GM20431 (cell line): Measurements from ENCODE around the gene CALCOCO1.

Experiments
- in situ Hi-C: fragments of 300-500 bp; cut with MseI, MboI; formaldehyde crosslinking; loops from one replicate; pipeline ENCODE4 v1.15.0; 2020; ENCODE audit warnings: low sequenced_read_pairs; ENCODE audit not compliant: unreplicated experiment

CALCOCO1 gene

GRCh38 chr12:53752621-53753020 lies 25.4 kb upstream of the CALCOCO1 start:
- in situ Hi-C loops = no loop called here

GRCh38 chr12:53752192-53752601 lies 24.9 kb upstream of the CALCOCO1 start:
- in situ Hi-C loops = no loop called here

DNA sequence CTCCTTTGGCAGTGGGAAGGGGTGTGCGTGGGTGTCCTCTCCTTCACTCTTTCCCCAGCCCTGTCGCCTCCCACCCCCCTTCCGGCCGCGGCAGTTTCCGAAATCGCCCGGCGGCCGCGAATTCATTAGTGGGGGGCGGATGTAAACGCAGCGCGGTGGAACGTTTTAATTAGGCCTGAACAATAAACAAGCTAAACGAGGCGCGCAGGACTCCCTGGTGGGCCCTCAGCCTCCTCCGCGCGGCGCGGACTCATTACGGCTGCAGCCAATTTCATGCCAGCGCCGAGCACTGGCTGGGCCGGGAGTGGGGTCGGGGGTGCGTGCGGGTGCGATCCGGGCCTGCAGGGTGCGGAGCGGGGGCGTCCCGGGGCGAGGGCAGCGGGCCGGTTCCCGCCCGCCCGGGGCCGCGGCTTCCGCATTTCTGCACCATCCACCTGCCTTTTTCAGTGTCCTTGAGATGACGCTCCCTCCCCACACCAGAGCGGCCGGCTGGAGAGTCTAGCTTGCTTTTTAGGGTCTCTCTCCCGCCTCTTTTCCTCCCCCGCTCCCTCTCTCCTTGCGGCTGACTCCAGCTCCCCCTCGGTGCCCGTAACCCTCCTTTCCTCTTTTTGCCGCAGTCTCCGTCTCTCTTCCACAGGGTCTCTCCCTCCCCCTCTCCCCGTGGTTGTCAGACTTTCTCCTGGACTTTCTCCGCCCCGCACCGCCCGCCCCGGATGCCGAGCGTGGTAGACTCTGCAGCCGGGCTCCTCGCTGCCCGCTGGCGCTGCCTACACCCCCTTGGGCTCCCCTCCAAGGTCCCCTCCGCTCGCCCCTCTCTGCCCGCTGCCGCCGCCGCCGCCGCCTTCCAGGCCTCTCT lies 24.3 kb upstream of the CALCOCO1 start, which contains the start of gene CISTR:
Gene CISTR, minus strand, starts transcription at position 644 of the 856 bp plus-strand sequence.
- in situ Hi-C loops = no loop called here

DNA sequence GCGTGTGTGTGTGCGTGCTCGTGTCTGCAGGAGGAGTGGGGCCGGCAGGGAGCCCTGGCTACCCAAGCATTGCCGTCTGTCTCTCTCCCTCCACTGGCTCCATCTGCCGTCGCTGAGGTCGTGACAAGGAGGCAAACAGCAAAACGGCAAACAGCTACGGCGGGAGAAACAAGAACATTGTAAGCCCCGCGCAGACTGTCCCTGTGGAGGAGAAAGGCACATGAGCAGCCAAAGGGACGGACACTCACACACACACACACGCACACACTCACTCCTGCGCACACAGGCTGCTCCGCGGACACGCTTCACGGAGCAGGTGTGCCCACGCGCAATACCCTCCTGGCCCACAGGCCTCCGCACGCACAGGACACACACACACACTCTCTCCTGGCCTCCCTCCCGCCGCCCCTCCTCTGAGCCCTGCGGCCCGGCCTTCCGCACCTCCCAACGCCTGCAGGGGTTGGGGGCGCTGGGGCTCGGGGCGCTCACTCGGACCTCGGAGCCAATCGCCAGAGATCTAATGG lies 23.6 kb upstream of the CALCOCO1 start:
- in situ Hi-C loops = no loop called here

- in situ Hi-C loops = no loop called here
Observed at GRCh38 chr12:53749986-53750811, 22.9 kb upstream of the CALCOCO1 start.

DNA sequence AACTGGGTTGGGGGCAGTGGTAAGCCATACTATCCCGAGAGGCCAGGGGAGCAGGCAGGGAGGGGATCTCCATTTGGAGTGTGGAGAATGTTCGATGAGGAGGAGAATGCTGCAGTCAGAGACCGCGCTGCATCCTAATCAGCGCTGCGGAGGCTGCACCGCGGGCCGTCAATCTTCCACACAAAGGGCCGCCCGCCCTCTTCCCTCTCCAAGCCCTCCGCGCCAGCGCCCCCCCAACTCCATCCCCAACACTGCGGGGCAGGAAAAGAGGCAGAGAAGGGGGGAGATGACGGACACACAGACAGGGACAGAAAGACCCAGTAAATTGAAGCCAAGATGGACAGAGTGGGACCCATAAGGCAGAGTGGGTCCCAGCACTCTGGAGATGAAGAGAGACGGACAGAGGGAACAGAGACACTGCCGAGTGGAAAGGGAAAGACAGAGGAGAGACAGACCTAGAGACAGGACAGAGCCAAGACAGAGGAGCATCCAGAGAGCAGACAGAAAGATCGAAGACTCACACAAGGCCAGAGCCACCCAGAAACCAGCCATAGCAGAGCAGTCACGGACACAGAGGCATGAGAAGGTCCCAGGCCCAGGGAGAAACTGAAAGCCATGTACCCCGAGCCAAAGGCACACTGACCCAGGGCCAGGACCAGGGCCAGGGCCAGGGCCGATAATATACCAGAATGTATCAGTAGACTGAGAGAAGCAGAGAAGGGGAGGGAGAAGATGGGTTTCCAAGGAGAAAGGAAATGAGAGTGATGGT lies 21.0 kb upstream of the CALCOCO1 start:
- in situ Hi-C loops = no loop called here

DNA sequence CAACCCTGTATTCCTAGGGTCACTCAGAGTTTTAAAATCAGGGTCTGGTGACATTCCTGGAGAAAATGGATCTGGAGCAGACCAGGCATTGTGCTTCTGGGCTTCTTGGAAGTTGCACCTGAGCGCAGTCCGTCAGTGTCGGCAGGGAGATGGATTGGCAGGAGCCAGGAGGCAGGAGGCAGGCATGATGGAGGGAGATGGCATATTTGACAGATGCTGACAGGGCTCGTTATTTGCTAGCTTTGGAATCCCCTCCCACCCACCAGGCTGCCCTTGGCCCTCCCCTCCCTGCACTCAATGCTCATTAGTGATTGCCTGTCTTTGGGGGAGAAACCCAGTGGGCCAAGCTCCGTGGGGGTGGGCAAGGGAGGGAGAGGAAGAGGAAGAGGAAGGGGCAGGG lies 19.8 kb upstream of the CALCOCO1 start:
- in situ Hi-C loops = no loop called here

- in situ Hi-C loops = no loop called here
Observed at GRCh38 chr12:53746592-53747092, 19.4 kb upstream of the CALCOCO1 start.

DNA sequence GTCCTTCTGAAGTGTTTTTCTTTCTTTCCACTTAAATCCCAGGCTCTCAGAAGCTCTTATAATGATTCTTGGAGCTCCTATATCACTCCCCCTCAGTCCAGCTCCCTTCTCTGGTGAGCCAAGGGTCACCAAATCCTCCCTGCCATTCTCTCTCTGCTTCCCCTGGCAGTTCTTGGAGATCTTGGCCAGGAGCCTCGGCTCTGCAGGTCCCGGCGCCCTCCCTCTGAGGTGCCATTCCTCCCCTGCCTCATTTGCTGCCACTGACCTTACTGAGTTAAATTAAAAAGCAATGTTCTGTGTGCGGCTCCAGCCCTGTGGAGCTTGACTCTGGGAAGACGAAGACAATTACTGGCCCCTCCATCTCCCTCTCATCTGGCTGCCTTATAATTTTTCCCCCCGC lies 17.5 kb upstream of the CALCOCO1 start:
- in situ Hi-C loops = loop anchor here (5.0 kb wide), 1 partner anchor 42 kb away; no protein-coding TSS in a partner anchor

DNA sequence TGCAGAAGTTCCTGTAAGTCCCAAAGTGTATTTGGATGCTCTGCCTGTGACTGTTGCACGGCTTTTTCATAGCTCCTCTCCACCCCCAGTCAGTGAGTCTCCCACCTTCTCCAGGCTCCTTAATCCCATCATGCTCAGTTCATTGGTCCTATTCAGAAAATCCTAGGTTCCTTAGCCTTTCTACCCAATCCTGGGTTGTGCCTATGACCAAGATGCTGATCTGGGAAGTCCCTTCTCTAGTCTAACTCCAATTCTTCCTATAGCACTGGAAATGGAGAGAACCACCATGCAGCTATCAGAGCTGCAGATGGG lies 16.8 kb upstream of the CALCOCO1 start:
- in situ Hi-C loops = loop anchor here (5.0 kb wide), 1 partner anchor 42 kb away; no protein-coding TSS in a partner anchor

- in situ Hi-C loops = loop anchor here (5.0 kb wide), 1 partner anchor 41 kb away; no protein-coding TSS in a partner anchor
Observed at GRCh38 chr12:53743266-53744129, 16.2 kb upstream of the CALCOCO1 start.

DNA sequence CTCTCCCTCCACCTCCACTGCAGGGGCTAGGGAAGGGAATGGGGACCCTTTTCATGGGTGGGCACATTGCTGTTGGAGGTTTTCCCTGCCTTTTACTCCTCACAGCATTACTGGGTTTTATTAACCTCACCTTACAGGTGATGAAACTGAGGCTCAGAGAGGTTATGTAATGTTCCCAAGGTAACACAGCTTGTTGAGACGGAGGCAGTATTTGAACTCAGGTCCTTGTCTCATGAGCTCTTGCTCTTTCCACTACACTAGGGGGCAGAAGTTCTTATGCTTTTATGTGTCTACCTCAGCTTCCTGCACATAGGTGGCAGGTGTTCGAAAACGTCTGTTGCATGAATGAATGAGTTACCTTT lies 12.9 kb upstream of the CALCOCO1 start:
- in situ Hi-C loops = loop anchor here (5.0 kb wide), 1 partner anchor 38 kb away; no protein-coding TSS in a partner anchor

DNA sequence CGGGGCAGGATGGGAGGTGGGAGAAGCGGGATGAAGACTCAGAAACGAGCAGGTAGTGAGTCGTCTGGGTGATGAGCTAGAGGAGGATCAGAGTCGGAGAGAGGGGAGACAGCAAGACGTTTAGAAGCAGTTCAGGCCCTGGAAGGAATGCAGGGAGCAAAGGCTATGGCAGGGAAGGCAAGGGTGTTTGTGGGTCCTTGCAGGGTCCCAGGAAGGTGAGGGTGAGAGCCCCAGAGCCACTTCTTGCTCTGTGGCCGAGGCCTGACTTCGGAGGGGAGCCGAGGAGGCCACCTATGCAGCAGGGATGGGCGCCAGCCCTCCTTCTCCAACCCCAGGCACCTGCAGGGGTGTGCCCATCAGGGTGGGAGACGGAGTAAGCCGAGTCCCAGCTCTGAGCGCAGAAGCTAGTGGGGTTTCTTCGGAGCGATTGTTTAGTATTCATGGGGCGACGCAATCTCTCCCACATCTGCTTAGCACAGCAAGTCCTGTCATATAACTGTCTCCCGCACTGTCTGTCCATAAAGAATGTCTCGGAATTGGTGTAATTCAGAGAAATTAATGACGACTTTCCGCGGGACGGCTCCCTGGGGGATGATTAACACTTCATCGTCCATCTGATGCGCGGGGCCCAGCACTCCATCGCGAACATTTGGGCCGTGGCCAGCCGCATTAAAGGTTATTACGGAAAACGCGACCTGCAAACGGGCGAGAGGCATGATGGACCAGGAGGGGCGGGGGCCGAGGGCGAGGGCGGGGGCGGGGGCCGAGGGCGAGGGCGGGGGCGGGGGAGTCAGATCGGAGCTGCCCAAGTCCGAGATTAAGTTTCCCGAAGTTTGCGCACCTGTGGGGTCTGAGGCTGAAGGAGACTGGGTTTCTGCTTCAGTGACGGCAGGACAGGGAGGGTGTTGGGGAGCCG lies 12.2 kb upstream of the CALCOCO1 start:
- in situ Hi-C loops = loop anchor here (5.0 kb wide), 1 partner anchor 37 kb away; no protein-coding TSS in a partner anchor

- in situ Hi-C loops = no loop called here
Observed at GRCh38 chr12:53738406-53739213, 11.4 kb upstream of the CALCOCO1 start.

DNA sequence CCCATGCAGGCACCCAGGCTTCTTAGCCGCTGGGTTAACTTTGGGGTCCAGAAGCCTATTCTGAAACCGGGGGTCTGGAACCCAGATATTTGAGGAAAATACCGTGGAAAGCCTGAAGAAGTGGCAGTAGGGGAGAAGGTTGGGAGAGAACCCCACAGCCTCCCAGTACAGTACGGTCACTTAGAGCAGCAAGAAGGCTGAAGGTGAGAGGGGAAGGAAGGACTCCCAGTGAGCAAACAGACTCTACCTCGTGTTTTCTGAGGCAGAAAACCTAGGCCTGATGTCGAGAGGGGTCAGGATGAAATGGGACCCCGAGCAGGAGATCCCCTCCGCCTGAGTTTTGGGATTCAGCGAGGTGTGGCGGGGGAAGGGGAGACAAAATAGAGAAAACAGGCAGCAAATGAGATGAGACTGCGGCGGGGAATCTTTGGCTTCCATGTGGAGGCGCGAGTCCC lies 10.7 kb upstream of the CALCOCO1 start:
- in situ Hi-C loops = no loop called here

DNA sequence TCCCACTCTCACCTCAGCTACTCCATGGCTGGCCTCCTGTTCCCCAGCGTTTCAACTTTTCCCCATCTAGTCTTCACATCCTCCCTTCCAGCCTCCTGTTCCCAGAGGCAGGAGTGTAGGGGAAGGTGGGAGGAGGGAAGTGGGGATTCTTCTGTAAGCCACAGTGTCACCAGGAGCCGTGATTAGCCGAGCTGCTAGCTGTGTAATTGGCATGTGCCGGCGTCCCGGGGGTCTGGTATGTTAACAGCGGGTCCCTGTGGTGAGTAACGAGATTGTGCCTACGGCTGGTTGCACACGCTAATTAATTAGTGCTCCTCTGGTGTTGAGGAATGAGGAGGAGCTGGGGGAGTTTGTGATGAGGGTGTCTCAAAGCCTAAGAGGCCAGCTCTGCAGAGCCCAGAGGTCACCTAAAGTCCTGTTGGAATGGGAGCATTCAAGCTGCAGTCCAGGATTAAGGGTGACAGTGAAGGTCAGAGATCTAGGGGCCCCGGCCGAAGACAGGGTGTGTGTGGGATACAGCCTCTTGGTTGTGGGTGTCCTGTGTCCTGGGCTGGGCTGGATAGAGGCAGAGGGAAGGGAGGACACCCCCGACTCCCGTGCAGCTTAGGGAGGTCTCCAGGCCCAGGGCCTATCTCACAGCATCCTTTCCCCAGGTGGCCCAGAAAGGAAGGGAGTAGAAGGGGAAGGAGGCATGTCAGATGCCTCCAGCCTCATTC lies 10.0 kb upstream of the CALCOCO1 start:
- in situ Hi-C loops = no loop called here
